Glutamatergic neuron (in vitro differentiated cells): ENCODE data around the gene ETV3L. TPM values are rescaled to one million over a fixed set of nuclear protein-coding genes. Genes with fewer than 3 reads are reported as not detected.

Source experiments
- DNase-seq: peaks from one replicate; pipeline ENCODE4 v3.0.0; 2022
- H3K27ac Mint-ChIP-seq: one replicate; pipeline ENCODE4 v1.8.0; 2020; ENCODE audit warnings: mild to moderate bottlenecking, mixed read lengths, inconsistent platforms; ENCODE audit not compliant: unreplicated experiment
- H3K27me3 Mint-ChIP-seq: one replicate; pipeline ENCODE4 v1.8.0; 2020; ENCODE audit warnings: mild to moderate bottlenecking, moderate library complexity, mixed read lengths, inconsistent platforms; ENCODE audit not compliant: unreplicated experiment
- H3K36me3 Mint-ChIP-seq: one replicate; pipeline ENCODE4 v1.8.0; 2020; ENCODE audit warnings: mild to moderate bottlenecking, mixed read lengths, inconsistent platforms; ENCODE audit not compliant: unreplicated experiment
- H3K4me1 Mint-ChIP-seq: one replicate; pipeline ENCODE4 v1.8.0; 2020; ENCODE audit warnings: mild to moderate bottlenecking, low read depth, mixed read lengths, inconsistent platforms; ENCODE audit not compliant: unreplicated experiment
- H3K4me3 Mint-ChIP-seq: one replicate; pipeline ENCODE4 v1.8.0; 2020; ENCODE audit warnings: mild to moderate bottlenecking, mixed read lengths, inconsistent platforms; ENCODE audit not compliant: unreplicated experiment
- H3K9me3 Mint-ChIP-seq: one replicate; pipeline ENCODE4 v1.8.0; 2020; ENCODE audit warnings: mild to moderate bottlenecking, moderate library complexity, mixed read lengths, inconsistent platforms; ENCODE audit not compliant: unreplicated experiment
- total RNA-seq: library from RNA; stranded (reverse); fragmentation: NEBNext Ultra II Directional; extraction: Animal tissue kit (Norgen Biotek cat#: 25700); gene quantifications from one replicate; pipeline ENCODE4 v1.2.1, GENCODE V29; 2021; ENCODE audit not compliant: unreplicated experiment
- TF ChIP-seq, protein P1 (sequence below): fragments of 200-600 bp; sonication (generic); IDR thresholded peaks from one replicate; pipeline ENCODE4 v1.5.0; 2021; ENCODE audit not compliant: partially characterized antibody, unreplicated experiment

Gene ETV3L
- total RNA-seq, 1 donor from 2014 or later = not detected

GRCh38 chr1:157095551-157095950, 4.1 kb downstream of the ETV3L start:
- Mint-ChIP-seq H3K27me3 (peaks cover 3% of the 10 kb centered on the region), H3K4me3 (no peak overlapping the region), H3K9me3 (no peaks in the 10 kb centered on the region), H3K36me3 (no peaks in the 10 kb centered on the region), H3K27ac (no peak overlapping the region), H3K4me1 (peaks cover 1% of the 10 kb centered on the region)
- TF ChIP-seq, protein P1, sequence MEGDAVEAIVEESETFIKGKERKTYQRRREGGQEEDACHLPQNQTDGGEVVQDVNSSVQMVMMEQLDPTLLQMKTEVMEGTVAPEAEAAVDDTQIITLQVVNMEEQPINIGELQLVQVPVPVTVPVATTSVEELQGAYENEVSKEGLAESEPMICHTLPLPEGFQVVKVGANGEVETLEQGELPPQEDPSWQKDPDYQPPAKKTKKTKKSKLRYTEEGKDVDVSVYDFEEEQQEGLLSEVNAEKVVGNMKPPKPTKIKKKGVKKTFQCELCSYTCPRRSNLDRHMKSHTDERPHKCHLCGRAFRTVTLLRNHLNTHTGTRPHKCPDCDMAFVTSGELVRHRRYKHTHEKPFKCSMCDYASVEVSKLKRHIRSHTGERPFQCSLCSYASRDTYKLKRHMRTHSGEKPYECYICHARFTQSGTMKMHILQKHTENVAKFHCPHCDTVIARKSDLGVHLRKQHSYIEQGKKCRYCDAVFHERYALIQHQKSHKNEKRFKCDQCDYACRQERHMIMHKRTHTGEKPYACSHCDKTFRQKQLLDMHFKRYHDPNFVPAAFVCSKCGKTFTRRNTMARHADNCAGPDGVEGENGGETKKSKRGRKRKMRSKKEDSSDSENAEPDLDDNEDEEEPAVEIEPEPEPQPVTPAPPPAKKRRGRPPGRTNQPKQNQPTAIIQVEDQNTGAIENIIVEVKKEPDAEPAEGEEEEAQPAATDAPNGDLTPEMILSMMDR = no peak
- no peak for DNase-seq

DNA sequence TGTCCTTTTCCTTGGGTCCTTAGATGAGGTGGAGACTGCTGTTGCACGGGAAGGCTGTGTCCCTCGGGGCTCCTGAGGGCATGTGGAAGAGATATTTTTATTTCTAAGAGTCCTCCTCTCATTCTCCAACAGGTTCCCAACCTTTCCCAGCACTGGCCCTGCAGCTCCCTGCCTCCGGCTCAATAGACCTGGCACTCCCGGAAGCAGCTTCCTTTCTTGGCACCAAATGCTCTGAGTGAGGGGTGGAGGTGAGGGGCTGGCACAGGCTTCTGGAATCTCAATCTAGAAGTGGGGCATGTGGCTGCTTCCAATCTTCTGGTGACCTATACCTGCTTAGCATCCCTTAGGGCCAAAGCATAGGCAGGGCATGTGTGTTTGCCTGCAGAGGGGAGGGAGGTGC, 4.5 kb downstream of the ETV3L start:
- Mint-ChIP-seq H3K9me3 (no peaks in the 10 kb centered on the region), H3K27me3 (peaks cover 7% of the 10 kb centered on the region), H3K4me1 (peaks cover 6% of the 10 kb centered on the region), H3K27ac (no peak overlapping the region), H3K4me3 (no peak overlapping the region), H3K36me3 (no peaks in the 10 kb centered on the region)
- TF ChIP-seq, protein P1 = no peak
- DNase-seq = no peak

DNA sequence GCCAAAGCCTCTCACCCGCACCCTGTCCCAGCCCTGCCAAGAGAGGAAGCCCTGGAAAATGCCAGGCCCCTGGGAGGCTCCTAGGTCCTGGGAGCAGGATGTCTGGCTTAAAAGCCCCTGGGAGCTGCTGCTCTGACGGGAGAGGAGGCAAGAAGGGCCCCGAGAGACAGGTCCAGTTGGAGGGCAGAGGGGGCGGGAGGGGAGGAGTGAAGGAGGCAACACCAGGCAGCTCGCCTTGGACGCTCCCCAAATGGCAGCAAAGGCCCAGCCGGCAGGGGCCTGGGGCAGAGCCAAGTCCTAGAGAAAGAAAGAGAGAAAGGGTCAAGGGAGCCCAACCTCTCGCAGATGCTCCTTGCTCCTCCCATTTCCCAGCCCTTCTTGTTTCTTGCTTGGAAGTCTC, 6.8 kb downstream of the ETV3L start:
- H3K27ac Mint-ChIP-seq = no peak overlapping the region
- H3K36me3 Mint-ChIP-seq = no peaks in the 10 kb centered on the region
- no peak for DNase-seq
- peaks cover 10% of the 10 kb centered on the region for H3K4me1 Mint-ChIP-seq
- H3K27me3 Mint-ChIP-seq = peaks cover 8% of the 10 kb centered on the region
- TF ChIP-seq, protein P1 = no peak
- no peak overlapping the region for H3K4me3 Mint-ChIP-seq
- no peaks in the 10 kb centered on the region for H3K9me3 Mint-ChIP-seq

DNA sequence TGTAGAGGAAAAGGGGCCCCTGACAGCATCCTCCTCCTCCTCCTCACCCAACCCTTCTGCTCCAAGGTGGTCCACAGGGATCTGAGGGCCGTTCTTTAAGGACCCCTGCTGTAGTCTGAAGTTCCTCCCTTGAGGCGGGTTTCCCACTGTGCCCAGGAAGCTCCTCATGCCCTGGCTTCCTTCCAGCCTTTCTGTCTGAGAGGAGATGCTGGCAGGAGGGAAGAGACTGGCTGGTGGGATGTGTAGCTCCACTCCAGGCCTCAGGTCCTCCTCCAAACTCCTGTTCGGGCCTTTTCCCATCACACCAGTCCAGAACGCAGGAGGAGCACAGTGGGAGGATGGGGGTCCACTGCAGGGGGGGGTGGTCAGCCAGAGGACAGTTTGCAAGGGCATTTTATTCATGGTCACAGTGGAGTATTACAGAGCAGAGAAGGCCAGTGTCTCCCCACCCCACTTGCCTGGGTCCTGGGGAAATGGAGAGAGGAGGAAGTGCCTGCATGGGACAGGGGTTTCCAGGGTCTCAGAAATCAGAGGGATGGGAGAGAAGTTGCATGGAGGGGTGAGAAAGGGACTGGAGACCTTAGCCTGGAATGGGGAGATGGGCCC, 7.8 kb downstream of the ETV3L start:
- TF ChIP-seq, protein P1 = no peak
- Mint-ChIP-seq H3K27ac (no peak overlapping the region), H3K36me3 (no peaks in the 10 kb centered on the region), H3K4me3 (no peak overlapping the region), H3K27me3 (peaks cover 5% of the 10 kb centered on the region), H3K9me3 (no peaks in the 10 kb centered on the region), H3K4me1 (peaks cover 10% of the 10 kb centered on the region)
- no peak for DNase-seq

GRCh38 chr1:157091186-157091585, 8.4 kb downstream of the ETV3L start:
- Mint-ChIP-seq H3K9me3 (no peaks in the 10 kb centered on the region), H3K36me3 (no peaks in the 10 kb centered on the region), H3K27me3 (peaks cover 5% of the 10 kb centered on the region), H3K4me3 (no peak overlapping the region), H3K4me1 (peaks cover 10% of the 10 kb centered on the region), H3K27ac (no peak overlapping the region)
- no peak for DNase-seq
- TF ChIP-seq, protein P1 = no peak
